Stimulated activated CD8-positive, alpha-beta memory T cell treated with anti-CD3 and anti-CD28 coated beads, Interleukin-12 subunit alpha, Interleukin-12 subunit beta, amount 100 ng/mL, for 4 hours (primary cell): ENCODE results near the gene BICDL2.
"Not testable (repeated sequence)": the region's sequence is repeated elsewhere in the genome, so short reads cannot be mapped to it uniquely, and the experiment has no call there.

Experiments
- DNase-seq: peaks from one replicate; pipeline ENCODE4 v3.0.0-alpha.2; 2020; ENCODE audit warnings: low read depth

BICDL2 gene

DNA sequence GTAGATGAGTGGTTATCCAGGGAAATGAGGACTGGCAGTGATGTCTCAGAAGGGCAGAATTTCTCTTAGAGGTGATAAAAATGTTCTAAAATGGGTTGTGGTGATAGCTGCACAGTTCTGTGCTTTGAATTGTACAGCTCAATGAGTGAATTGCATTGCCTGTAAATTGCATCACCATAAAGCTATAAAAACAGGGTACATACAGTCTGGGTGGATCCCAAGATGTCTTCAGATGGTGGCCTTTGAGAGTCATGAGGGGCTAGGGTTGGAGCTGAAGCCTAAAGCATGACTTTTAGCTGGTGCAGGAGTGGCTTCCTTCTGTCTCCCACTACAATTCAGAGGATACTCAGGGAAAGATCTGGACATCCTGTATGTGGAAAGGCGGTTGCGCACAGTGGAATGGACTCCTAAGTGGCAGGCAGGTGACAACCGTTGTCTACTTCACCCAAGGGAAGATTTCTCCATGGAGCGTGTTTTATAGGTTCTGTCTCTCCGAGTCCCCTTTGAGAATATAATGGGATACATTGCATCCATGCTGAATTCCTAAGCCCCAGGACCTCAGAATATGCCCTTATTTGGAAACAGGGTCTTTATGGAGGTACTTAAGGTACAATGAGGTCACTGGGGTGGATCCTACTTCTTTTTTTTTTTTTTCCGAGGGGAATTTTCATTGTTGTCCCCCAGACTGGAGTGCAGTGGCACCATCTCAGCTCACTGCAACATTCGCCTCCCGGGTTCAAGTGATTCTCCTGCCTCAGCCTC lies 27.1 kb upstream of the BICDL2 start:
- no peak for DNase-seq

DNA sequence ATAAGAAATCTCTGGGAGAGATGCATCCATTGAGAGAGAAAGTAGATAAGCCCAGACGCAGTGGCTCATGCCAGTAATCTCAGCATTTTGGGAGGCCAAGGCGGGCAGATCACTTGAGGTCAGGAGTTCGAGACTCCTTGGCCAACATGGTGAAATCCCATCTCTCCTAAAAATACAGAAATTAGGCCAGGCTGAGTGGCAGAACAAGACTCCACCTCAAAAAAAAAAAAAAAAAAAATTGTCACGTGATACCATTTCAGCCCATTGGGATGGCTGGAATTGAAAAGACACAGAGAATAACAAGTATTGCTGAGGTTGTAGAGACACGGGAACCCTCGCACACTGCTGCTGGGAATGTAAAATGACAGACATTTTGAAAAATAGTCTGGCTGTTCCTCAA lies 25.8 kb upstream of the BICDL2 start:
- DNase-seq, result no peak

DNA sequence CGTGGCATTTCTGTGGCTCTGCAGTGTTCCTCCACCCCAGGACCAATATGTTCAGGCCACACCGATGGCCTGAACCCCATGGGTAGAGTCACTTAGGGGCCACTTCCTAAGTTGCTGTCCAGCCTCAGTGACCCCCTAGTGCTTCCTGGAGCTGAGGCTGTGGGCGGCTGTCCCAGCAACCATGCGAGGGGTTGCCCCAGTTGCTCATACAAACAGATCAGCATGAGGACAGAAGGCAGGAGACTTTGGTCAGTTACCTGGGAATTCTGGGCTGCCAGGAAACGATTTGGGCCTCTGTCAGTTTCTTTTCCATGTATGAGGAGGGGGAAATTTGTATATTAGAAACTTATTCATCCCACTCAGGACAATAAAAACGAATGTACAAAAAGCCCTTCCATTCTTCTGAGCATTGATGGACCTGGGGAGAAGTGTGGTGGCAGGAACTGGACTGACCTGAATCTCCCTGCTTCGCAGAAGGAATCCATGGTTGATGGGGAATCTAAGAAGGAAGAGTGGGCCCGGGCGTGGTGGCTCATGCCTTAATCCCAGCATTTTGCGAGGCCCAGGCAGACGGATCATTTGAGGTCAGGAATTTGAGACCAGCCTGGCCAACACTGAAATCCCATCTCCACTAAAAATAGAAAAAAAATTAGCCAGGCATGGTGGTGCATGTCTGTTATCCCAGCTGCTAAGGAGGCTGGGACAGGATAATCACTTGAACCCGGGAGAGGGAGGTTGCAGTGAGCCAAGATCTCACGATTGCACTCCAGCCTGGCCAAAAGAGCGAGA lies 23.8 kb upstream of the BICDL2 start:
- no peak for DNase-seq

DNA sequence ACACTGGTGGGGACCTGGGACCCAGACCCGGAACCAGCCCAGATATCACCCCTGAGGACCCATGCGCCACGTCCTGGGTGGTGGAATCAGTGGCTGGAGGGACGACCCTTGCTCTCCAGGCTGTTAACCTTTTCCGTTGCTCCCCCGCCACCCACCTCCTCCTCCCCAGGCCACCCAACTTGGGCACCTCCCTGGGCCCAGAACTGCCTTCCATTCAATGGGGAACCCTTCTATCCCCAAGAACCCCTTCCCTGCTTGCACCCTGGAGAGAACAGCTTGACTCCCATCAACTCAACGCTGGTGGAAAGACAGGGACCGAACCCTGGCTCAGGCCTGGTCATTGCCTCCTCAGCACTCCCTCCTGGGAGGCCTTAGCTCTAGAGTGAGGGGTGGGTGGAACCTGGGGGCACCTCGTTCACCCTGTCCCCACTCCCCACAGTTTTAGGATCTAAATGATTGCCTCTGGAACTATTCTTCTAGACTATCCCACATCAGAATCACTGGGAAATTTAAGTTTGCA lies 23.0 kb upstream of the BICDL2 start:
- DNase-seq, result no peak

DNA sequence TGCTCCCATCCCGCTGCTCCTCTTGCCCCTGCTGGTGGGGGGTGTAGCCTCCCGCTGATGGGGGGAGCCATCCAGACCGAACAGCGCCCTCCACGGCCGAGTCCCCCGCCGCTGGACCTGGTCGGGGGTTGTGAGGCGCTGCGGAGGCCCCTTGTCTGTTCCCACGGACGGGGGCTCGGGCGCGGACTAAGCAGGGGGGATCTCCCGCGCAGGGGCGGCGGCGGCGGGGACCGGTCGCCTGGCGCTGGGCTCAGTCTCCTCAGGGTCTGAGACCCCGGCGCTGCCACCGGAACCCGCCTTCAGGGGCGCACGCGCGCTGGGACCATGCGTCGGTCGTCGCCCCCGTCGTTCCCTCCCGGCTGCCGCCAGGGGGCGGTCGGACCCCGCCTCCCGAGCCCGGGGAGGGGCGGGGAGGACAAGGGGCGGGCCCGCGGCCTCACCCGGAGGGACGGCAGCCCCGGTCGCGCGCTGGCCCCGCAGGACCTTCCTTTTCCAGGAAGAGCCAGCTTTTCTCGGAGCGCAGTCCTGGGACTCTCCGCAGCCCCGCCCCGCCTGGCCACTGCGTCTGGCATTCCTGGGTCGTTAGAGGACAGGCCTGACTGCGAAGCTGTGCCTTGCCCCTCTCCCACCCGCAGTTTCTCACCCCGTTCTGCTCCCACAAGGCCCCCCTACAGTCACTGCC lies 22.4 kb upstream of the BICDL2 start:
- peak; percentile 79 for DNase-seq

DNA sequence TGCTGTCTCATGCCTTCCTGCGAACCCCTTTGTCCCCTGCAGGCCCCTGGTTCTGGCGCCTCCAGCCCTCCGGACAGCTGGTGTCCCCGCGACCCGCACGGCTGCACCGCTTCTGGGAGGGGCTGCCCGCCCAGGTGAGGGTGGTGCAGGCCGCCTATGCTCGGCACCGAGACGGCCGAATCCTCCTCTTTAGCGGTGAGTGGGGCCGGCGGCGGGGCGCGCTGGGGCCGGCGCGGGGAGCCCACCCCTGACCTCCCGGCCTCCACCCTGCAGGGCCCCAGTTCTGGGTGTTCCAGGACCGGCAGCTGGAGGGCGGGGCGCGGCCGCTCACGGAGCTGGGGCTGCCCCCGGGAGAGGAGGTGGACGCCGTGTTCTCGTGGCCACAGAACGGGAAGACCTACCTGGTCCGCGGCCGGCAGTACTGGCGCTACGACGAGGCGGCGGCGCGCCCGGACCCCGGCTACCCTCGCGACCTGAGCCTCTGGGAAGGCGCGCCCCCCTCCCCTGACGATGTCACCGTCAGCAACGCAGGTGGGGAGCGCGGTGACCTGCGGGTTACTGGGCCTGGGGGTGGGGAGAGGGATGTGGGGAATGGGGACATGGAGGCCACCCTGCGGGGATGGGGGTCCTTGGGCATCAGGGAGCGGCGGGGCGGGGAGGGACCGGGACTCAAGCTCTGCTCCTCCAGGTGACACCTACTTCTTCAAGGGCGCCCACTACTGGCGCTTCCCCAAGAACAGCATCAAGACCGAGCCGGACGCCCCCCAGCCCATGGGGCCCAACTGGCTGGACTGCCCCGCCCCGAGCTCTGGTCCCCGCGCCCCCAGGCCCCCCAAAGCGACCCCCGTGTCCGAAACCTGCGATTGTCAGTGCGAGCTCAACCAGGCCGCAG lies 21.6 kb upstream of the BICDL2 start:
- no peak for DNase-seq

DNA sequence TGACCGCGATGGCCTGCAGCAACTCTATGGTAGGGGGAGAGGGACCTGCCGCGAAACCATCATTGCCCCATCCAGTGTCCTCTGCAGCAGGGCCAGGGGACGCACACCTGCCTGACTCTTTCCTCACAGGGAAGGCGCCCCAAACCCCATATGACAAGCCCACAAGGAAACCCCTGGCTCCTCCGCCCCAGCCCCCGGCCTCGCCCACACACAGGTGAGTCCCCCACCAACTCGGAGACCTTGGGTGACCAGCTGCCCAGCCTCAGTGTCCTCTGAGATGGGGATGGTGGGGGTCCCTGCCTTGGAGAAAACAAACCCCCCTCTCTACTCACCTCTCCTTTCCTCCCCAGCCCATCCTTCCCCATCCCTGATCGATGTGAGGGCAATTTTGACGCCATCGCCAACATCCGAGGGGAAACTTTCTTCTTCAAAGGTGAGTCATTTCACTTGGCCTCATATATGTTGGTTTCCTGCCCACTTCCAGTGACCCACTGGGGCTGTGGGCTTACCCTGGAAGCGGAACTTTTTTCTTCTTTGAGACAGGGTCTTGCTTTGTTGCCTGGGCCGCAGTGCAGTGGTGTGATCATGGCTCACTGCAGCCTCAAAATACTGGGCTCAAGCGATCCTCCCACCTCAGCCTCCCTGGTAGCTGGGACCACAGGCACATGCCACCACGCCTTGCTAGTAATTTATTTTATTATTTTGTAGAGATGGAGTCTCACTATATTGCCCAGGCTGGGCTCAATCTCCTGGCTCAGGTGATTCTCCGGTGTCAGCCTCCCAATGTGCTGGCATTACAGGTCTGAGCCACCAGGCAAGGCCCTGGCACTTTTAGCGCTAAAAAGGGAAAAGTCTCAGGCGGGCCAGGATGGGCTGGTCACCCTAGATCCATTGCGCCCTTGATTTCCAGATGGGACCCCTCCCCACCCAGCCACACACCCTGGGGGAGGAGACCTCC lies 20.7 kb upstream of the BICDL2 start:
- no peak for DNase-seq

DNA sequence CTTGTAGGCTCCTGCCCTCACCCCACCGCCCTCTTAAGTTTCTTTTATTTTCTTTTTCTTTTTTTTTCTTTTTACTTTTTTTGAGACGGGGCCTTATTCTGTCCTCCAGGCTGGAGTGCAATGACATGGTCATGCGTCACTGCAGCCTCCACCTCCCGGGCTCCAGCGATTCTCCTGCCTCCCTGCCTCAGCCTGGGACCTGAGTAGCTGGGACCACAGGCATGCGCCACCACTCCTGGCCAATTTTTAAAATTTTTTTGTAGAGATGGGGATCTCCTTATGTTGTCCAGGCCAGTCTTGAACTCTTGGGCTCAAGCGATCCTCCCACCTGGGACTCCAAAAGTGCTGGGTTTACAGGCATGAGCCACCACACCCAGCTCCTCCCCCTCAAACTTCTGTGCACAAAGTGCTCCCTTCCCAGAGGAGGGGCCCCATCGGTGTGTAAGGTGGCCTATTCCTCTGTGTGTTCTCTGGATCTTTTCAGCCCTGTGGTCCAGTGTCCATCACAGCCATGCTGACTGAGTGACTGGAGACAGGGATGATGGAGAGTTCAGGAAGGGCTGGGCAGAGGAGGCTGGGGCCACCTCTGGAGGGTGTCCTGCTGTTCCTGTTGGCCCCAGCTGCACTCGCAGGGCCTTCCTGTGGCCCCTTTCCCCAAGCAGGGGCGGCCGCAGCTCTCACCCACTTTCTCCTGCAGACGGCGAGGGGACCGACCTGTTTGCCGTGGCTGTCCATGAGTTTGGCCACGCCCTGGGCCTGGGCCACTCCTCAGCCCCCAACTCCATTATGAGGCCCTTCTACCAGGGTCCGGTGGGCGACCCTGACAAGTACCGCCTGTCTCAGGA lies 19.8 kb upstream of the BICDL2 start:
- DNase-seq, result no peak

DNA sequence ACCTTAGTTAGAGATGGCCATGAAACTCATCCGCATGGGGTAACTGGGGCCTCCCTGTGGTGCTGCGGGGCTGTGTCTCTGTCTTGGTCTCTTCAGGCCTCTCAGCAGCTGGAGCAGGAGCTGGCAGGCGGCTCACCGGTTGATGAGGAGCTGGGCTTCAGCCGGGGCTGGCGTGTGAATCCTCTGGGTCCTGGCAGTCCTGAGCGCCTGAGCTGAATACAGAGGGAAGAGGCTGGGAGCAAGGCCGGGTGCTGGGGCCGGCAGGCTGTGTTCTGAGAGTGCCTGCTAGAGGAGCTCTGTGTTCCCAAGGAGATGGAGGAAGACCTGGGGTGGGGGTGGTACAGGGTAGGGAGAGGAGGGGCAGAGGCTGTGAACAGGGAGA lies 19.0 kb upstream of the BICDL2 start:
- DNase-seq, result not testable (repeated sequence)

DNA sequence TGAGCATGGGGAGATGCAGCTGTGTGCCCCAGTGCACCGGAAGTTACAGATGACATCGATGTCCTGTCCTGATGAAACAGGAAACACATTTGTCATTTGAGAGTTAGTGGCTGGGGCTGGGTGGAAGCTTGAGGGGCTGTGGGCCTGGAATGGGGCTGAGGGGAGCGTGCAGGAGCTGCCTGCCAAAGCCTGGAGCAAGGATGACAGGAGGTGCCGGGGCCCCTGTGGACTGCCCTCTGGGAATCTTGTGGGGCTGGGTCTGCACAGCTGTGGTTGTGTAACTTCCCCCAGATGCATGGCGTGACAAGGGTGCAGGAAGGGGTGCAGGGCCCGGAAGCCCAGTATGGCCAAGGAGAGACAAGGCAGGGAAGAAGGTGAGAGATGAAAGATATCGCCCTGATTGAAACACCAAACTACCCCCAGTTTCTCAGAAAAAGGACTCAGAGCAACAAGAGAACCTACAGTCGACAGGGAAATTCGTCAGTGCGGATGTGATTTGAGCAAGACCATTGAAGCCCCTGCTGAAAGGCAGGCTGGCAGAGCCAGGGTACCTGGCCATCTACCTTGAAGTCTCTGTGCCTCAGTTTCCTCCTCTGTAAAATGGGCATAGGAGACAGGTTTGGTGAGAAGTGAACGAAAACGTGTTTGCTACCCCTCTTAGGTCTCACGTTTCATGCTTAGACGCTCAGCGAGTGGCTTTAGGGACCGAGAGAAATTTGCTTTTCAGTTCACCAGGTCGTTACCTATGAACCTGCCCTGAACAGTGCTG lies 18.4 kb upstream of the BICDL2 start:
- DNase-seq, result no peak

DNA sequence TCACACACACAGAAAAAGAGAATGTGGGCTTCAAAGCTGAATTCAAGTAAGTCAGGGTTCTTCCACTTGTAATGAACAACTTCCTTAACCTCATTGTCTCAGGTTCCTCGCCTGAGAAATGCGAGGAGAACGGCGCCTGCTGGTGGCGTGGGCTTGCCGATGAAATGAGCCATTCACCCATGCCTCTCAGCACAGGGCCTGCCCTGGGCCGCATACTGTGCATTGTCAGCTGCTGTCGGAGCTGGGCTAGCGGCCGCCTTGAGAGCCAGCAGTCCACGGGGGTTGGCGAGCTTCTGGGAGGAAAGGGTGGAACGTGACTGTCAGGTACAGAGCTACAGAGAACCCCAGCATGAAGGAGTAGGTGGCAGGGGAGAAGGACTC lies 16.6 kb upstream of the BICDL2 start:
- not testable (repeated sequence) for DNase-seq

DNA sequence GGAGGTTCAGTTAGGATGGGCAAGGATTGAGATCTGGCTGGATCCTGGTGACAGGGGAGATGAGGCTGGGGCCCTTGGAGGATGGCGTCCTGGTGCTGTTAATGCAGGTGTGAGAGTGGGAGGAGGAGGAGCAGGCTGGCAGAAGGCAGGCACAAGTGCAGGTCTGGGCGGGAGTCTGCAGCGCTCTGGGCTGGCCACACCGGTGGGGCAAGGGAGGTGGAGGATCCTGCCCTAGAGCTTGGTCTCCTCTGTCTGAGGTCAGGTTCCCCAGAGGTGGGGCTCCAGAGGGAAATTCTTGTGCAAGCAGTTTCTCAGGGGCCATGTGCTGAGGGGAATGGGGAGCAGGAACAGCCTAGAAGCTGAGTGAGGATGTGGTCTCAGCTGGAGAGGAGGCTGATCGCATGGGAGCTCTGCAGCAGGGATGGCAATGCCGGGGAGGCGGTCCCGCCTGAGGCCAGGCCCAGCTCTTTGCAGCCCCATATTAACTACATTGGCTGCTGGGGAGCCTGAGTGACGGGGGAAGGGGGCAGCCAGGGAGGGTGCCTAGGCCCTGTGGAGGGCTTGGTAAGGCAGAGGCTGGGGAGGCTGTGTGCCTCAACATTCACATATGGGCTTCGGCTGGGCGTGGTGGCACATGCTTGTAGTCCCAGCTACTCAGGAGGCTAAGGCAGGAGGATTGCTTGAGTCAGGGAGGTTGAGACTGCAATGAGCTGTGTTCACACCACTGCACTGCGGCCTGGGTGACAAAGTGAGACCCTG lies 16.0 kb upstream of the BICDL2 start:
- DNase-seq, result not testable (repeated sequence)

DNA sequence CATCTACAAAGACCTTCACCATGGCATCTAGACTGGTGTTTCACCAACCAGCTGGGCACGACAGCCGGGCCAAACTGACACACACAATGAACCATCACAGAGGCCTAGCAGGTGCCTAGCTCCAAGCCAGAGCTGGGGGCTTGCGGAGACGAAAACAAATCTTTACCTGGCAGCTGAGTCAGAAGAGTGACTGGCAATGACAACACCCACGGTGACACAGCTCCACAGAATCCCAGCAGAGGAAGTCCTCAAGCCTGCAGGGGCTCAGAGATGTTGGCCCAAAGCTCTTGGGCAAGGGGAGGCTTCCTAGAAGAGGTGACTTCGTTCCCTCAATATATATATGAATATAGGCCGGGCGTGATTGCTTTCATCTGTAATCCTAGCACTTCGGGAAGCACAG lies 14.8 kb upstream of the BICDL2 start:
- no peak for DNase-seq

DNA sequence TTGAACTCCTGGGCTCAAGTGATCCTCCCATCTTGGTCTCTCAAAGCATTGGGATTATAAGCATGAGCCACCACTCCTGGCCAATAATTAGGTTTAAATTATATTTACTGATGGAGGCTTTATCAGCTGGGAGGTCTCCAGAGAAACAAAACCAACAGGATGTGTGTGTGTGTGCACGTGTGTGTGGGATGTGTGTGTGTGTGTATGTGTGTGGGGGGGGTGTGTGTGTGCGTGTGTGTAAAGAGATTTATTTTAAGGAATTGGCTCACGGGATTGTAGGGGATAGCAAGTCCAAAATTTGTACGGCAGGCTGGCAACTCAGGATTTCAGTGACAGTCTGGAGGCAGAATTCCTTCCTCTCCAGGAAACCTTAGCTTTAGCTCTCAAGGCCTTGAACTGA lies 14.3 kb upstream of the BICDL2 start:
- no peak for DNase-seq

DNA sequence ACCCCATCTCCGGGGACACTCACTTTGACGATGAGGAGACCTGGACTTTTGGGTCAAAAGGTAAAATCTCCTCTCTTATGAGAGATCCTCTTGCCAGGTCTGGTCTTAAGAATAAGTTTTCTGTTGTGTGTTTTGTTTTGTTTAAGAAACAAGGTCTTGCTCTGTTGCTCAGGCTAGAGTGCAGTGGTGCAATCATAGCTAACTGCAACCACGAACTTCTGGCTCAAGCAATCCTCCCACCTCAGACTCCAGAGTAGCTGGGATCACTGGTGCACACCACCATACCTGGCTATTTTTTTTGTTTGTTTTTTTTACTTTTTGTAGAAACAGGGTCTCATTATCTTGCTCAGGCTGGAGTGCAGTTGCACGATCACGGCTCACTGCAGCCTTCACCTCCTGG lies 13.7 kb upstream of the BICDL2 start:
- no peak for DNase-seq

DNA sequence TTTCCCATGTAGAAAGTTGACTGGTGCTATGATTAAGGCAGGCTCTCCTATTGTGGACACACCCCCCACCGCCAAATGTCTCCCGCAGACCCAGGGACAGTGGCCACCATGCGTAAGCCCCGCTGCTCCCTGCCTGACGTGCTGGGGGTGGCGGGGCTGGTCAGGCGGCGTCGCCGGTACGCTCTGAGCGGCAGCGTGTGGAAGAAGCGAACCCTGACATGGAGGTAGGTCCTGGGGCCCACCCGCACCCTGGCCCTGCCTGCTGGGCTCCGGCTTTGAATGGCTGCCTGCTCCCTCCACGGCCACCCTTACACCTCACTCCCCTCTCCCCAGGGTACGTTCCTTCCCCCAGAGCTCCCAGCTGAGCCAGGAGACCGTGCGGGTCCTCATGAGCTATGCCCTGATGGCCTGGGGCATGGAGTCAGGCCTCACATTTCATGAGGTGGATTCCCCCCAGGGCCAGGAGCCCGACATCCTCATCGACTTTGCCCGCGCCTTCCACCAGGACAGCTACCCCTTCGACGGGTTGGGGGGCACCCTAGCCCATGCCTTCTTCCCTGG lies 13.3 kb upstream of the BICDL2 start:
- DNase-seq, result no peak

DNA sequence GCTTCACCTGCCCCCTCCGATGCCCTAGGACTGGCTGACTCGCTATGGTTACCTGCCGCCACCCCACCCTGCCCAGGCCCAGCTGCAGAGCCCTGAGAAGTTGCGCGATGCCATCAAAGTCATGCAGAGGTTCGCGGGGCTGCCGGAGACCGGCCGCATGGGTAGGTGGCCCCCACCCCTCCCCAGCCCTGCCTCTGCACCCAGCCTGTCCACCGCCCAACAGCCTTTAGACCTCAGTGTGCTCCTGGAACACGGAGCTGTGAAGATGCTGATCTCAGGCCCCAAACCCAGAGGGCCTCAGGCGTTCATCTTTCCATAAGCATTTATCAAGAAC lies 10.6 kb upstream of the BICDL2 start:
- DNase-seq, result no peak
